ENCODE results near the gene ST6GALNAC1. TPM values are rescaled to one million over a fixed set of nuclear protein-coding genes. Genes with fewer than 3 reads are reported as not detected.

ST6GALNAC1 gene
- total and polyA plus RNA-seq, 10 of the 15 experiments (the other 5 are each of a cell fraction or from before 2014, with no cell fraction given): 0.08 TPM; not detected in 9

- no peak overlapping the region for H2AFZ ChIP-seq (ENCODE audit: control insufficient read depth, low read depth, low read length)
- SMC1A ChIA-PET (ENCODE audit: uncharacterized antibody, unreplicated experiment): no interaction called here
- no peaks in the 10 kb centered on the region for H3K4me1 ChIP-seq (ENCODE audit: control insufficient read depth, insufficient read depth, low read length)
- CTCF ChIA-PET: interaction anchor here (0.8 to 3.0 kb wide), 2 partner anchors 28 to 162 kb away, joined by 3 to 9 read pairs; no protein-coding TSS in a partner anchor
- intact Hi-C loops (cut with micrococcal nuclease; ENCODE audit: unreplicated experiment) (no loop called here), in situ Hi-C loops (cut with MboI) (no loop called here)
- 51% methylated on average over 8 of the region's 8 CpGs for WGBS (ENCODE audit: insufficient coverage, insufficient replicate concordance, low lambda C conversion rate, missing lambda C conversion rate)
- H3K9ac ChIP-seq (ENCODE audit: control insufficient read depth, insufficient read depth, low read length): no peak overlapping the region
- no peak overlapping the region for H3K4me2 ChIP-seq (ENCODE audit: control insufficient read depth, insufficient read depth)
- H3K79me2 ChIP-seq (ENCODE audit: control insufficient read depth, insufficient read depth, low read length): no peaks in the 10 kb centered on the region
- RAD21 ChIA-PET (ENCODE audit: unreplicated experiment): no interaction called here
- no peak for ATAC-seq
- FAIRE-seq: no peak
- H3K4me3 ChIP-seq: no peak overlapping the region
- H3K27ac ChIP-seq (ENCODE audit: control insufficient read depth, insufficient read depth): no peak overlapping the region
- no peak for TF ChIP-seq HDAC6 (IDR thresholded peaks at IDR 0.05; ENCODE audit: unreplicated experiment)
- TF ChIP-seq NR2F1 (conservative IDR thresholded peaks at IDR 0.05): no peak
- TF ChIP-seq, protein P1, sequence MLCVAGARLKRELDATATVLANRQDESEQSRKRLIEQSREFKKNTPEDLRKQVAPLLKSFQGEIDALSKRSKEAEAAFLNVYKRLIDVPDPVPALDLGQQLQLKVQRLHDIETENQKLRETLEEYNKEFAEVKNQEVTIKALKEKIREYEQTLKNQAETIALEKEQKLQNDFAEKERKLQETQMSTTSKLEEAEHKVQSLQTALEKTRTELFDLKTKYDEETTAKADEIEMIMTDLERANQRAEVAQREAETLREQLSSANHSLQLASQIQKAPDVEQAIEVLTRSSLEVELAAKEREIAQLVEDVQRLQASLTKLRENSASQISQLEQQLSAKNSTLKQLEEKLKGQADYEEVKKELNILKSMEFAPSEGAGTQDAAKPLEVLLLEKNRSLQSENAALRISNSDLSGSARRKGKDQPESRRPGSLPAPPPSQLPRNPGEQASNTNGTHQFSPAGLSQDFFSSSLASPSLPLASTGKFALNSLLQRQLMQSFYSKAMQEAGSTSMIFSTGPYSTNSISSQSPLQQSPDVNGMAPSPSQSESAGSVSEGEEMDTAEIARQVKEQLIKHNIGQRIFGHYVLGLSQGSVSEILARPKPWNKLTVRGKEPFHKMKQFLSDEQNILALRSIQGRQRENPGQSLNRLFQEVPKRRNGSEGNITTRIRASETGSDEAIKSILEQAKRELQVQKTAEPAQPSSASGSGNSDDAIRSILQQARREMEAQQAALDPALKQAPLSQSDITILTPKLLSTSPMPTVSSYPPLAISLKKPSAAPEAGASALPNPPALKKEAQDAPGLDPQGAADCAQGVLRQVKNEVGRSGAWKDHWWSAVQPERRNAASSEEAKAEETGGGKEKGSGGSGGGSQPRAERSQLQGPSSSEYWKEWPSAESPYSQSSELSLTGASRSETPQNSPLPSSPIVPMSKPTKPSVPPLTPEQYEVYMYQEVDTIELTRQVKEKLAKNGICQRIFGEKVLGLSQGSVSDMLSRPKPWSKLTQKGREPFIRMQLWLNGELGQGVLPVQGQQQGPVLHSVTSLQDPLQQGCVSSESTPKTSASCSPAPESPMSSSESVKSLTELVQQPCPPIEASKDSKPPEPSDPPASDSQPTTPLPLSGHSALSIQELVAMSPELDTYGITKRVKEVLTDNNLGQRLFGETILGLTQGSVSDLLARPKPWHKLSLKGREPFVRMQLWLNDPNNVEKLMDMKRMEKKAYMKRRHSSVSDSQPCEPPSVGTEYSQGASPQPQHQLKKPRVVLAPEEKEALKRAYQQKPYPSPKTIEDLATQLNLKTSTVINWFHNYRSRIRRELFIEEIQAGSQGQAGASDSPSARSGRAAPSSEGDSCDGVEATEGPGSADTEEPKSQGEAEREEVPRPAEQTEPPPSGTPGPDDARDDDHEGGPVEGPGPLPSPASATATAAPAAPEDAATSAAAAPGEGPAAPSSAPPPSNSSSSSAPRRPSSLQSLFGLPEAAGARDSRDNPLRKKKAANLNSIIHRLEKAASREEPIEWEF (IDR thresholded peaks at IDR 0.05; ENCODE audit: insufficient replicate concordance, low read depth, low read length): no peak
- TF ChIP-seq TCF12 (IDR thresholded peaks at IDR 0.05; ENCODE audit: low read depth, low read length): no peak
- no peak for TF ChIP-seq MYB (IDR thresholded peaks at IDR 0.05; ENCODE audit: borderline replicate concordance, low read depth, low read length)
- no peak for TF ChIP-seq ZNF274 (IDR thresholded peaks at IDR 0.05; ENCODE audit: insufficient read depth, insufficient read length)
- TF ChIP-seq FOS (IDR thresholded peaks at IDR 0.05; ENCODE audit: borderline replicate concordance, extremely low read depth, insufficient read length): no peak
- no peak for TF ChIP-seq SIN3A (IDR thresholded peaks at IDR 0.05; ENCODE audit: low read depth, low read length)
- no peak for TF ChIP-seq SREBF2 (IDR thresholded peaks at IDR 0.05; ENCODE audit: low read length)
- no peak for TF ChIP-seq ZNF592 (IDR thresholded peaks at IDR 0.05)
- TF ChIP-seq STAT1 (conservative IDR thresholded peaks at IDR 0.05): no peak
- TF ChIP-seq CREM (IDR thresholded peaks at IDR 0.05; ENCODE audit: low read depth): no peak
- no peak for DNase-seq (ENCODE audit: low read depth, low spot score)
- H3K36me3 ChIP-seq (ENCODE audit: control insufficient read depth in 2 of 2, insufficient read depth in 2 of 2, low read length in 1 of 2): no peaks in the 10 kb centered on the region
- H4K20me1 ChIP-seq (ENCODE audit: control insufficient read depth, insufficient read depth): no peaks in the 10 kb centered on the region
- H3K9me3 ChIP-seq (replicated peaks; ENCODE audit: control insufficient read depth, insufficient read depth, low read length): no peaks in the 10 kb centered on the region
- no TSS peak for BruUV-seq (replicated peaks)
- POLR2A ChIA-PET: interaction anchor here (0.5 kb wide), 1 partner anchor 24 kb away, joined by 3 read pairs; no protein-coding TSS in a partner anchor
- peaks cover 0 to 1% of the 10 kb centered on the region in 2 experiments; a peak in 2 of 4 replicates for H3K27me3 ChIP-seq (replicated peaks in 1 of 2; ENCODE audit: control insufficient read depth in 2 of 2, insufficient read depth in 2 of 2, low read length in 1 of 2)
Observed at GRCh38 chr17:76685846-76686245, 42.3 kb upstream of the ST6GALNAC1 start.
